ENCODE measurements around the gene SCN4A. TPM values are rescaled to one million over a fixed set of nuclear protein-coding genes. Genes with fewer than 3 reads are reported as not detected.

SCN4A gene
- total RNA-seq, 2 donors from 2014 or later, result 1.1 TPM; not detected in 1

GRCh38 chr17:63997341-63998048, 24.8 kb upstream of the SCN4A start:
- DNase-seq (ENCODE audit: low spot score) (no peak), ATAC-seq (ENCODE audit: insufficient number of reproducible peaks, low FRiP score, low read depth) (no peak)
- Histone ChIP-seq H3K27ac (no peak overlapping the region), H3K4me1 (ENCODE audit: control insufficient read depth in 1 of 2, low read depth in 2 of 2) (peaks cover 2 to 15% of the 10 kb centered on the region in 2 donors), H3K4me3 (peak overlapping the region; percentile 73), H3K9me3 (no peaks in the 10 kb centered on the region), H3K27me3 (replicated peaks; ENCODE audit: insufficient read depth) (no peaks in the 10 kb centered on the region), H3K36me3 (no peaks in the 10 kb centered on the region)
- TF ChIP-seq CTCF (IDR thresholded peaks at IDR 0.05), result no peak

- no peak for DNase-seq (ENCODE audit: low spot score)
- ATAC-seq (ENCODE audit: insufficient number of reproducible peaks, low FRiP score, low read depth), result peak; percentile 38
- Histone ChIP-seq H3K27ac (no peak overlapping the region), H3K27me3 (replicated peaks; ENCODE audit: insufficient read depth) (no peaks in the 10 kb centered on the region), H3K9me3 (no peaks in the 10 kb centered on the region), H3K36me3 (no peaks in the 10 kb centered on the region), H3K4me1 (ENCODE audit: control insufficient read depth in 1 of 2, low read depth in 2 of 2) (peaks cover 2 to 15% of the 10 kb centered on the region in 2 donors), H3K4me3 (no peak overlapping the region)
- no peak for TF ChIP-seq CTCF (IDR thresholded peaks at IDR 0.05)
These were observed 23.9 kb upstream of the SCN4A start for GRCh38 chr17:63996430-63997182.

GRCh38 chr17:63995626-63996025, 22.9 kb upstream of the SCN4A start:
- no peak overlapping the region for H3K27ac ChIP-seq
- no peak for TF ChIP-seq CTCF (IDR thresholded peaks at IDR 0.05)
- no peaks in the 10 kb centered on the region for H3K36me3 ChIP-seq
- DNase-seq (ENCODE audit: low spot score) (no peak), ATAC-seq (ENCODE audit: insufficient number of reproducible peaks, low FRiP score, low read depth) (no peak)
- H3K27me3 ChIP-seq (replicated peaks; ENCODE audit: insufficient read depth), result no peaks in the 10 kb centered on the region
- H3K4me3 ChIP-seq, result no peak overlapping the region
- peaks cover 2 to 15% of the 10 kb centered on the region in 2 donors for H3K4me1 ChIP-seq (ENCODE audit: control insufficient read depth in 1 of 2, low read depth in 2 of 2)
- no peaks in the 10 kb centered on the region for H3K9me3 ChIP-seq

- ATAC-seq (ENCODE audit: insufficient number of reproducible peaks, low FRiP score, low read depth) (no peak), DNase-seq (ENCODE audit: low spot score) (no peak)
- no peak overlapping the region for H3K4me3 ChIP-seq
- H3K27ac ChIP-seq, result no peak overlapping the region
- H3K27me3 ChIP-seq (replicated peaks; ENCODE audit: insufficient read depth), result no peaks in the 10 kb centered on the region
- peaks cover 2 to 17% of the 10 kb centered on the region in 2 donors for H3K4me1 ChIP-seq (ENCODE audit: control insufficient read depth in 1 of 2, low read depth in 2 of 2)
- H3K9me3 ChIP-seq, result no peaks in the 10 kb centered on the region
- no peaks in the 10 kb centered on the region for H3K36me3 ChIP-seq
- no peak for TF ChIP-seq CTCF (IDR thresholded peaks at IDR 0.05)
These were observed 20.8 kb upstream of the SCN4A start for GRCh38 chr17:63993368-63993985.

- ATAC-seq (ENCODE audit: insufficient number of reproducible peaks, low FRiP score, low read depth) (no peak), DNase-seq (ENCODE audit: low spot score) (no peak)
- Histone ChIP-seq H3K27ac (no peak overlapping the region), H3K4me3 (no peak overlapping the region), H3K9me3 (no peaks in the 10 kb centered on the region), H3K4me1 (ENCODE audit: control insufficient read depth in 1 of 2, low read depth in 2 of 2) (peaks cover 0 to 15% of the 10 kb centered on the region in 2 donors), H3K36me3 (no peaks in the 10 kb centered on the region), H3K27me3 (replicated peaks; ENCODE audit: insufficient read depth) (no peaks in the 10 kb centered on the region)
- no peak for TF ChIP-seq CTCF (IDR thresholded peaks at IDR 0.05)
These were observed 18.9 kb upstream of the SCN4A start for GRCh38 chr17:63991611-63992010.
